Keratinocyte (primary cell): ENCODE data around the gene SETD9. TPM values are rescaled to one million over a fixed set of nuclear protein-coding genes. Genes with fewer than 3 reads are reported as not detected.

Source experiments
- DNase-seq: peaks from one replicate; pipeline ENCODE4 v3.0.0-alpha.2; 2011; ENCODE audit warnings: low read depth, missing footprints, low spot score
- FAIRE-seq: peaks from 2 replicates; lab custom pipeline; 2011; peaks lifted over from hg19 to GRCh38; lab: Jason Lieb, UNC
- H2AFZ ChIP-seq: 2 replicates; pipeline ENCODE4 v1.6.0; 2012; ENCODE audit warnings: low read length, control low read depth, inconsistent platforms; ENCODE audit not compliant: control insufficient read depth
- H3K27ac ChIP-seq: 2 replicates; pipeline ENCODE4 v1.5.1; 2011; ENCODE audit warnings: low read length; ENCODE audit not compliant: control insufficient read depth, insufficient read depth
- H3K27me3 ChIP-seq: 3 replicates; pipeline ENCODE4 v1.6.0; 2011; ENCODE audit warnings: low read length; ENCODE audit not compliant: control insufficient read depth, insufficient read depth; ENCODE audit errors: extremely low read depth
- H3K36me3 ChIP-seq, 2 experiments: 2 replicates in 1 of 2; 3 replicates in 1 of 2; pipeline ENCODE4 v1.5.1; 2011; ENCODE audit warnings: low read length in 2 of 2, mild to moderate bottlenecking in 1 of 2; ENCODE audit not compliant: control insufficient read depth in 2 of 2, insufficient read depth in 2 of 2; ENCODE audit errors: extremely low read depth in 1 of 2
- H3K4me1 ChIP-seq: 3 replicates; pipeline ENCODE4 v1.5.1; 2011; ENCODE audit warnings: low read length; ENCODE audit not compliant: control insufficient read depth, insufficient read depth; ENCODE audit errors: extremely low read depth
- H3K4me2 ChIP-seq: 3 replicates; pipeline ENCODE4 v1.6.0; 2011; ENCODE audit warnings: low read depth, low read length; ENCODE audit not compliant: control insufficient read depth, insufficient read depth; ENCODE audit errors: extremely low read depth
- H3K4me3 ChIP-seq, 3 experiments: fragments of 200-600 bp in 1 of 3; sonication (generic) in 1 of 3; 2 replicates in 2 of 3; 3 replicates in 1 of 3; pipeline ENCODE4 v1.5.1; 2011 to 2016; ENCODE audit warnings: low read length in 3 of 3, mild to moderate bottlenecking in 3 of 3, control low read depth in 2 of 3, inconsistent platforms in 1 of 3, low read depth in 1 of 3, mixed read lengths in 1 of 3, mixed run types in 1 of 3, moderate library complexity in 1 of 3; ENCODE audit not compliant: control insufficient read depth in 2 of 3, insufficient read depth in 2 of 3; ENCODE audit errors: extremely low read depth in 1 of 3
- H3K79me2 ChIP-seq: 2 replicates; pipeline ENCODE4 v1.6.0; 2012; ENCODE audit warnings: low read length; ENCODE audit not compliant: control insufficient read depth, insufficient read depth
- H3K9ac ChIP-seq: 3 replicates; pipeline ENCODE4 v1.6.0; 2011; ENCODE audit warnings: low read length; ENCODE audit not compliant: control insufficient read depth, insufficient read depth; ENCODE audit errors: extremely low read depth
- H3K9me1 ChIP-seq: 3 replicates; pipeline ENCODE4 v1.6.0; 2011; ENCODE audit warnings: low read length; ENCODE audit not compliant: control insufficient read depth, insufficient read depth; ENCODE audit errors: extremely low read depth
- H3K9me3 ChIP-seq: 2 replicates; pipeline ENCODE4 v1.5.1; 2012; ENCODE audit warnings: low read depth, low read length; ENCODE audit not compliant: control insufficient read depth
- H4K20me1 ChIP-seq: 3 replicates; pipeline ENCODE4 v1.6.0; 2011; ENCODE audit warnings: low read length; ENCODE audit not compliant: control insufficient read depth, insufficient read depth; ENCODE audit errors: extremely low read depth
- CTCF ChIP-seq, 3 experiments: IDR thresholded peaks in 1 of 3; conservative IDR thresholded peaks in 1 of 3; optimal IDR thresholded peaks in 1 of 3; 2 replicates in 2 of 3; 3 replicates in 1 of 3; pipeline versions ENCODE3 to v1.5.1; 2011; ENCODE audit warnings: low read length in 3 of 3, mild to moderate bottlenecking in 3 of 3, moderate library complexity in 2 of 3, control low read depth in 1 of 3, inconsistent platforms in 1 of 3; ENCODE audit not compliant: insufficient read depth in 2 of 3; ENCODE audit errors: extremely low read depth in 1 of 3
- EZH2 ChIP-seq: IDR thresholded peaks from one replicate; pipeline ENCODE4 v1.6.1; 2012; ENCODE audit warnings: inconsistent platforms, mild to moderate bottlenecking, low read length, moderate library complexity
- dilution Hi-C: fragments of 300-500 bp; cut with MboI; formaldehyde crosslinking; loops from one replicate; pipeline ENCODE4 v1.7.0; 2020; ENCODE audit warnings: low sequenced_read_pairs; ENCODE audit not compliant: extremely low pct_ligation_motif_present
- polyA plus RNA-seq, 5 experiments: library from polyadenylated mRNA; depleted of rRNA in 3 of 5; stranded (reverse) in 3 of 5; stranded (forward) in 1 of 5; unstranded in 1 of 5; fragments of >200 nt; gene quantifications; 1 replicate in 1 of 5; 2 replicates in 3 of 5; 3 replicates in 1 of 5; pipeline versions ENCODE4 v1.2.1 to v1.2.3, GENCODE V29; 2011 to 2012; ENCODE audit warnings: missing spikeins in 2 of 5, low read depth in 1 of 5, low replicate concordance in 1 of 5

Gene SETD9
- polyA plus RNA-seq, 1 donor (not counting 4 experiments of a cell fraction or from before 2014, with no cell fraction given) = 4.7 TPM

GRCh38 chr5:56950626-56951125 lies 41.3 kb downstream of the SETD9 start:
- FAIRE-seq = peak; percentile 36
- no peak for DNase-seq
- H3K36me3 ChIP-seq = peaks cover 0 to 2% of the 10 kb centered on the region in 2 experiments
- peaks cover 23% of the 10 kb centered on the region for H3K79me2 ChIP-seq
- H2AFZ ChIP-seq = no peak overlapping the region
- peaks cover 9% of the 10 kb centered on the region for H3K4me1 ChIP-seq
- H4K20me1 ChIP-seq = no peaks in the 10 kb centered on the region
- no peaks in the 10 kb centered on the region for H3K9me3 ChIP-seq
- TF ChIP-seq EZH2 (no peak), CTCF (optimal IDR thresholded peaks at IDR 0.05 in 1 of 3, IDR thresholded peaks at IDR 0.05 in 1 of 3, conservative IDR thresholded peaks at IDR 0.05 in 1 of 3; ENCODE audit: extremely low read depth in 1 of 3, insufficient read depth in 2 of 3, low read length in 3 of 3) (no peak)
- peak overlapping the region; percentile 81 for H3K9ac ChIP-seq
- no peaks in the 10 kb centered on the region for H3K9me1 ChIP-seq
- H3K27me3 ChIP-seq = no peaks in the 10 kb centered on the region
- H3K4me2 ChIP-seq = peak overlapping the region; percentile 67
- H3K27ac ChIP-seq = peak overlapping the region; percentile 16
- peak overlapping the region; percentile 78 to 85 (median 84) for H3K4me3 ChIP-seq
- dilution Hi-C loops = no loop called here

GRCh38 chr5:56951126-56951945 lies 41.9 kb downstream of the SETD9 start:
- no peaks in the 10 kb centered on the region for H3K9me3 ChIP-seq
- no peaks in the 10 kb centered on the region for H4K20me1 ChIP-seq
- no peaks in the 10 kb centered on the region for H3K9me1 ChIP-seq
- peak overlapping the region; percentile 78 to 85 (median 84) for H3K4me3 ChIP-seq
- no peaks in the 10 kb centered on the region for H3K27me3 ChIP-seq
- H3K27ac ChIP-seq = peak overlapping the region; percentile 66
- peak overlapping the region; percentile 67 for H3K4me2 ChIP-seq
- peak overlapping the region; percentile 81 for H3K9ac ChIP-seq
- dilution Hi-C loops = no loop called here
- TF ChIP-seq CTCF (optimal IDR thresholded peaks at IDR 0.05 in 1 of 3, IDR thresholded peaks at IDR 0.05 in 1 of 3, conservative IDR thresholded peaks at IDR 0.05 in 1 of 3; ENCODE audit: extremely low read depth in 1 of 3, insufficient read depth in 2 of 3, low read length in 3 of 3) (no peak), EZH2 (no peak)
- peaks cover 9% of the 10 kb centered on the region for H3K4me1 ChIP-seq
- peaks cover 23% of the 10 kb centered on the region for H3K79me2 ChIP-seq
- peak overlapping the region; percentile 25 for H2AFZ ChIP-seq
- FAIRE-seq (no peak), DNase-seq (no peak)
- H3K36me3 ChIP-seq = peaks cover 0 to 2% of the 10 kb centered on the region in 2 experiments
